Ishikawa (cell line): ENCODE data around the gene LRRC28.

Experiments
- CEBPB ChIP-seq: IDR thresholded peaks from 2 replicates; pipeline ENCODE4 v1.6.1; 2012
- CREB1 ChIP-seq: IDR thresholded peaks from 2 replicates; pipeline ENCODE4 v1.6.1; 2012; ENCODE audit warnings: low read depth
- REST ChIP-seq: IDR thresholded peaks from 2 replicates; pipeline ENCODE4 v1.6.1; 2012; ENCODE audit warnings: low read depth, mild to moderate bottlenecking
- TAF1 ChIP-seq: IDR thresholded peaks from 2 replicates; pipeline ENCODE4 v1.6.1; 2012; ENCODE audit warnings: low read depth, mild to moderate bottlenecking
- TEAD4 ChIP-seq: IDR thresholded peaks from 2 replicates; pipeline ENCODE4 v1.6.1; 2012
- YY1 ChIP-seq: IDR thresholded peaks from 2 replicates; pipeline ENCODE4 v1.6.1; 2012; ENCODE audit warnings: low read depth

GRCh38 chr15:99320374-99321215, 69.3 kb downstream of the LRRC28 start:
- no peak for TF ChIP-seq YY1
- no peak for TF ChIP-seq CREB1
- peak; percentile 47 for TF ChIP-seq CEBPB
- TF ChIP-seq TAF1 = no peak
- TF ChIP-seq REST = no peak
- TF ChIP-seq TEAD4 = no peak
